ENCODE measurements around the gene DNM2.

DNM2 gene

GRCh38 chr19:10784257-10784656 lies 66.4 kb downstream of the DNM2 start:
- DNase-seq = no peak

GRCh38 chr19:10788146-10788545 lies 70.3 kb downstream of the DNM2 start:
- DNase-seq = no peak

GRCh38 chr19:10789866-10790265 lies 72.0 kb downstream of the DNM2 start:
- no peak for DNase-seq

- no peak for DNase-seq
Measured at GRCh38 chr19:10796653-10797052, 78.8 kb downstream of the DNM2 start.

GRCh38 chr19:10797078-10797477 lies 79.2 kb downstream of the DNM2 start:
- peak; percentile 27 to 49 (median 40) for DNase-seq

GRCh38 chr19:10797541-10798256 lies 79.8 kb downstream of the DNM2 start:
- peak; percentile 62 to 96 (median 75) for DNase-seq

GRCh38 chr19:10800488-10800887 lies 82.6 kb downstream of the DNM2 start:
- DNase-seq = no peak

GRCh38 chr19:10802479-10802878 lies 84.6 kb downstream of the DNM2 start:
- no peak for DNase-seq

GRCh38 chr19:10803252-10803651 lies 85.4 kb downstream of the DNM2 start:
- DNase-seq = no peak

GRCh38 chr19:10805065-10805757 lies 87.3 kb downstream of the DNM2 start:
- DNase-seq = no peak

- no peak for DNase-seq
Measured at GRCh38 chr19:10805758-10806247, 87.9 kb downstream of the DNM2 start.

GRCh38 chr19:10808937-10809649 lies 91.2 kb downstream of the DNM2 start:
- DNase-seq = peak in 1 of 5 donors; percentile 82

GRCh38 chr19:10809651-10810285 lies 91.9 kb downstream of the DNM2 start:
- DNase-seq = no peak

GRCh38 chr19:10811391-10812111 lies 93.7 kb downstream of the DNM2 start:
- DNase-seq = no peak

GRCh38 chr19:10812196-10812595 lies 94.3 kb downstream of the DNM2 start:
- no peak for DNase-seq

- peak in 1 of 5 donors; percentile 67 for DNase-seq
Measured at GRCh38 chr19:10812902-10813404, 95.1 kb downstream of the DNM2 start.

GRCh38 chr19:10815007-10815536 lies 97.2 kb downstream of the DNM2 start:
- DNase-seq = no peak

GRCh38 chr19:10815969-10816644 lies 98.2 kb downstream of the DNM2 start:
- no peak for DNase-seq

GRCh38 chr19:10816691-10817090 lies 98.8 kb downstream of the DNM2 start:
- no peak for DNase-seq

- DNase-seq = no peak
Measured at GRCh38 chr19:10817291-10818038, 99.6 kb downstream of the DNM2 start.

Measured in T-helper 1 cell (primary cell).